ENCODE data around the gene ZNF219. TPM values are rescaled to one million over a fixed set of nuclear protein-coding genes. Genes with fewer than 3 reads are reported as not detected.

ZNF219 gene
- total RNA-seq, 1 experiment from 2014 or later, result 16.6 TPM

GRCh38 chr14:21043387-21043973 lies 55.0 kb downstream of the ZNF219 start:
- H3K36me3 ChIP-seq (ENCODE audit: control insufficient read depth in 1 of 2, insufficient read depth in 2 of 2, low read length in 2 of 2), result no peaks in the 10 kb centered on the region
- H2AFZ ChIP-seq (ENCODE audit: low read depth, low read length, poor library complexity, severe bottlenecking), result no peak overlapping the region
- no TSS peak for BruUV-seq (replicated peaks)
- no peak for ATAC-seq
- H3K27me3 ChIP-seq (ENCODE audit: insufficient read depth, low read length), result no peaks in the 10 kb centered on the region
- TF ChIP-seq JUND (IDR thresholded peaks at IDR 0.05) (no peak), ATF3 (IDR thresholded peaks at IDR 0.05) (no peak), SIN3A (IDR thresholded peaks at IDR 0.05; ENCODE audit: low read depth) (no peak), CBX3 (IDR thresholded peaks at IDR 0.05; ENCODE audit: low read depth) (no peak), SP1 (IDR thresholded peaks at IDR 0.05; ENCODE audit: low read depth) (no peak), EZH2 (IDR thresholded peaks at IDR 0.05) (no peak), TCF7L2 (IDR thresholded peaks at IDR 0.05; ENCODE audit: borderline replicate concordance, extremely low read depth, insufficient read depth, insufficient read length) (no peak), POLR2AphosphoS5 (IDR thresholded peaks at IDR 0.05; ENCODE audit: low read depth, low read length) (no peak), SRF (IDR thresholded peaks at IDR 0.05; ENCODE audit: low read depth) (no peak), POLR2A (IDR thresholded peaks at IDR 0.05; ENCODE audit: borderline replicate concordance, extremely low read depth, insufficient read depth, insufficient read length) (no peak)
- no peaks in the 10 kb centered on the region for H3K79me2 ChIP-seq (ENCODE audit: insufficient read depth, low read length)
- no peak overlapping the region for H3K27ac ChIP-seq (ENCODE audit: low read depth, low read length)
- H3K9me2 ChIP-seq (ENCODE audit: insufficient read depth), result no peaks in the 10 kb centered on the region
- no peak overlapping the region for H3K9ac ChIP-seq (ENCODE audit: low read length)
- CTCF ChIA-PET, result interaction anchor here (1.2 to 5.4 kb wide), 2 partner anchors 23 to 28 kb away, joined by 3 to 148 read pairs; no protein-coding TSS in a partner anchor
- H3K4me2 ChIP-seq (ENCODE audit: low read length), result no peak overlapping the region
- intact Hi-C loops (cut with micrococcal nuclease), result no loop called here
- no peaks in the 10 kb centered on the region for H3K9me3 ChIP-seq (ENCODE audit: control insufficient read depth in 1 of 2, insufficient read depth in 1 of 2, low read depth in 1 of 2, low read length in 2 of 2)
- RAD21 ChIA-PET (ENCODE audit: low non-redundant PET in 1 of 2, low total read pairs in 2 of 2, uncharacterized antibody in 2 of 2, unreplicated experiment in 2 of 2), result interaction anchor here (0.9 to 1.2 kb wide), 2 partner anchors 29 kb away, joined by 4 read pairs; no protein-coding TSS in a partner anchor
- no peaks in the 10 kb centered on the region for H4K20me1 ChIP-seq (ENCODE audit: insufficient read depth)
- POLR2A ChIA-PET, result no interaction called here
- no peak for DNase-seq (ENCODE audit: low read depth, low spot score)
- no peaks in the 10 kb centered on the region for H3K4me1 ChIP-seq (ENCODE audit: control insufficient read depth in 1 of 2, insufficient read depth in 2 of 2, low read length in 2 of 2)
- no peak overlapping the region for H3K4me3 ChIP-seq (replicated peaks in 1 of 2; ENCODE audit: low read depth in 1 of 2, low read length in 2 of 2)

GRCh38 chr14:21042918-21043317 lies 55.5 kb downstream of the ZNF219 start:
- Histone ChIP-seq H3K9me2 (ENCODE audit: insufficient read depth) (no peaks in the 10 kb centered on the region), H3K27ac (ENCODE audit: low read depth, low read length) (no peak overlapping the region), H3K79me2 (ENCODE audit: insufficient read depth, low read length) (no peaks in the 10 kb centered on the region), H3K9me3 (ENCODE audit: control insufficient read depth in 1 of 2, insufficient read depth in 1 of 2, low read depth in 1 of 2, low read length in 2 of 2) (no peaks in the 10 kb centered on the region), H3K4me2 (ENCODE audit: low read length) (no peak overlapping the region), H3K9ac (ENCODE audit: low read length) (no peak overlapping the region), H3K36me3 (ENCODE audit: control insufficient read depth in 1 of 2, insufficient read depth in 2 of 2, low read length in 2 of 2) (no peaks in the 10 kb centered on the region), H3K4me1 (ENCODE audit: control insufficient read depth in 1 of 2, insufficient read depth in 2 of 2, low read length in 2 of 2) (no peaks in the 10 kb centered on the region), H2AFZ (ENCODE audit: low read depth, low read length, poor library complexity, severe bottlenecking) (no peak overlapping the region), H3K27me3 (ENCODE audit: insufficient read depth, low read length) (no peaks in the 10 kb centered on the region), H4K20me1 (ENCODE audit: insufficient read depth) (no peaks in the 10 kb centered on the region), H3K4me3 (replicated peaks in 1 of 2; ENCODE audit: low read depth in 1 of 2, low read length in 2 of 2) (no peak overlapping the region)
- DNase-seq (ENCODE audit: low read depth, low spot score) (no peak), ATAC-seq (no peak)
- no peak for TF ChIP-seq ATF3 (IDR thresholded peaks at IDR 0.05)
- TF ChIP-seq SIN3A (IDR thresholded peaks at IDR 0.05; ENCODE audit: low read depth), result no peak
- TF ChIP-seq FOSL1 (IDR thresholded peaks at IDR 0.05; ENCODE audit: low read depth), result no peak
- TF ChIP-seq YY1 (IDR thresholded peaks at IDR 0.05; ENCODE audit: extremely low read depth, insufficient replicate concordance, low read depth, low read length), result no peak
- no peak for TF ChIP-seq JUND (IDR thresholded peaks at IDR 0.05)
- intact Hi-C loops (cut with micrococcal nuclease), result no loop called here
- ChIA-PET CTCF (interaction anchor here (5.4 kb wide), 1 partner anchor 28 kb away, joined by 148 read pairs; no protein-coding TSS in a partner anchor), POLR2A (no interaction called here), RAD21 (ENCODE audit: low non-redundant PET in 1 of 2, low total read pairs in 2 of 2, uncharacterized antibody in 2 of 2, unreplicated experiment in 2 of 2) (interaction anchor here (0.9 to 1.2 kb wide), 2 partner anchors 28 kb away, joined by 4 read pairs; no protein-coding TSS in a partner anchor)
- no TSS peak for BruUV-seq (replicated peaks)

Measured in HCT116 (cell line).